Neural cell (in vitro differentiated cells): ENCODE results near the gene FBXO21. TPM values are rescaled to one million over a fixed set of nuclear protein-coding genes. Genes with fewer than 3 reads are reported as not detected.
"Not testable (repeated sequence)": the region's sequence is repeated elsewhere in the genome, so short reads cannot be mapped to it uniquely, and the experiment has no call there.

Experiments
- H2AFZ ChIP-seq: fragments of 200-600, 300-800 bp; sonication (generic), shearing (Covaris generic); 2 replicates; pipeline ENCODE4 v1.6.0; 2014; ENCODE audit warnings: low read depth, mild to moderate bottlenecking, antibody characterized with exemption, low read length, moderate library complexity
- H3F3A ChIP-seq: fragments of 200-600 bp; shearing (Covaris generic); 2 replicates; pipeline ENCODE4 v1.6.1; 2016; ENCODE audit warnings: mild to moderate bottlenecking, moderate library complexity, mixed read lengths, antibody characterized with exemption, low read length; ENCODE audit not compliant: insufficient read depth, poor library complexity, severe bottlenecking
- H3K27ac ChIP-seq: fragments of 200-600, 300-800 bp; sonication (generic), shearing (Covaris generic); 2 replicates; pipeline ENCODE4 v1.5.1; 2014; ENCODE audit warnings: mild to moderate bottlenecking, low read length, moderate library complexity
- H3K27me3 ChIP-seq: fragments of 300-800, 200-600 bp; sonication (generic), shearing (Covaris generic); 2 replicates; pipeline ENCODE4 v1.6.0; 2014; ENCODE audit warnings: mild to moderate bottlenecking, low read depth, low read length, moderate library complexity; ENCODE audit not compliant: insufficient read depth
- H3K36me3 ChIP-seq: fragments of 300-800, 200-600 bp; sonication (generic), shearing (Covaris generic); 2 replicates; pipeline ENCODE4 v1.5.1; 2014; ENCODE audit warnings: mild to moderate bottlenecking, antibody characterized with exemption, low read length, moderate library complexity; ENCODE audit not compliant: insufficient read depth
- H3K4me2 ChIP-seq: fragments of 300-800, 200-600 bp; sonication (generic), shearing (Covaris generic); 2 replicates; pipeline ENCODE4 v1.6.0; 2014; ENCODE audit warnings: mild to moderate bottlenecking, low read length
- H3K4me3 ChIP-seq: fragments of 300-800, 200-600 bp; sonication (generic), shearing (Covaris generic); 2 replicates; pipeline ENCODE4 v1.5.1; 2014; ENCODE audit warnings: mild to moderate bottlenecking, low read length, moderate library complexity
- H3K79me2 ChIP-seq: fragments of 200-600 bp; shearing (Covaris generic); replicated peaks from 2 replicates; pipeline ENCODE4 v1.6.0; 2014; ENCODE audit warnings: mild to moderate bottlenecking, low read length, moderate library complexity; ENCODE audit not compliant: insufficient read depth
- H3K9ac ChIP-seq: fragments of 300-800, 200-600 bp; sonication (generic), shearing (Covaris generic); 2 replicates; pipeline ENCODE4 v1.6.1; 2016; ENCODE audit warnings: mild to moderate bottlenecking, low read length, mixed read lengths
- H3K9me2 ChIP-seq: fragments of 200-600 bp; shearing (Covaris generic); 2 replicates; pipeline ENCODE4 v1.6.1; 2016; ENCODE audit warnings: mild to moderate bottlenecking, low read length, mixed read lengths; ENCODE audit not compliant: insufficient read depth
- H3K9me3 ChIP-seq: fragments of 200-600, 300-800 bp; sonication (generic), shearing (Covaris generic); 2 replicates; pipeline ENCODE4 v1.6.1; 2016; ENCODE audit warnings: mild to moderate bottlenecking, mixed run types, low read length, moderate library complexity, mixed read lengths
- H4K20me1 ChIP-seq: fragments of 200-600 bp; shearing (Covaris generic); 2 replicates; pipeline ENCODE4 v1.6.1; 2016; ENCODE audit warnings: mild to moderate bottlenecking, mixed run types; ENCODE audit not compliant: insufficient read depth
- CTCF ChIP-seq: fragments of 450-650 bp; IDR thresholded peaks from 2 replicates; pipeline ENCODE4 v1.5.1; 2014; ENCODE audit warnings: antibody characterized with exemption, mild to moderate bottlenecking, moderate library complexity; ENCODE audit not compliant: poor library complexity, severe bottlenecking
- EP300 ChIP-seq: fragments of 450-650 bp; conservative IDR thresholded peaks from 2 replicates; pipeline ENCODE4 v1.6.1; 2014; ENCODE audit warnings: antibody characterized with exemption, mild to moderate bottlenecking, moderate library complexity; ENCODE audit not compliant: poor library complexity, severe bottlenecking
- EZH2 ChIP-seq: fragments of 200-600, 300-800 bp; shearing (Covaris generic), sonication (generic); IDR thresholded peaks from 2 replicates; pipeline ENCODE4 v1.6.1; 2014; ENCODE audit warnings: antibody characterized with exemption, low read length, borderline replicate concordance, mild to moderate bottlenecking; ENCODE audit not compliant: insufficient read depth, poor library complexity, severe bottlenecking
- MXI1 ChIP-seq: fragments of 450-650 bp; conservative IDR thresholded peaks from 2 replicates; pipeline ENCODE4 v1.6.1; 2014; ENCODE audit warnings: antibody characterized with exemption, mild to moderate bottlenecking; ENCODE audit not compliant: poor library complexity, severe bottlenecking
- POLR2AphosphoS5 ChIP-seq: IDR thresholded peaks from 2 replicates; pipeline ENCODE4 v1.6.1; 2012
- RAD21 ChIP-seq: fragments of 450-650 bp; conservative IDR thresholded peaks from 2 replicates; pipeline ENCODE4 v1.6.1; 2014; ENCODE audit warnings: antibody characterized with exemption, mild to moderate bottlenecking, moderate library complexity
- REST ChIP-seq: IDR thresholded peaks from 2 replicates; pipeline ENCODE4 v1.6.1; 2012; ENCODE audit warnings: borderline replicate concordance
- SMC3 ChIP-seq: fragments of 450-650 bp; conservative IDR thresholded peaks from 2 replicates; pipeline ENCODE4 v1.6.1; 2014; ENCODE audit warnings: antibody characterized with exemption, mild to moderate bottlenecking, moderate library complexity; ENCODE audit not compliant: poor library complexity
- TAF1 ChIP-seq: IDR thresholded peaks from 2 replicates; pipeline ENCODE4 v1.6.1; 2012; ENCODE audit warnings: low read depth
- polyA plus RNA-seq: library from polyadenylated mRNA; depleted of rRNA; stranded (reverse); fragments of >200 nt; gene quantifications from 2 replicates; pipeline ENCODE4 v1.2.3, GENCODE V29; 2014

The FBXO21 gene
- polyA plus RNA-seq, 1 donor from 2014 or later = 127 TPM

DNA sequence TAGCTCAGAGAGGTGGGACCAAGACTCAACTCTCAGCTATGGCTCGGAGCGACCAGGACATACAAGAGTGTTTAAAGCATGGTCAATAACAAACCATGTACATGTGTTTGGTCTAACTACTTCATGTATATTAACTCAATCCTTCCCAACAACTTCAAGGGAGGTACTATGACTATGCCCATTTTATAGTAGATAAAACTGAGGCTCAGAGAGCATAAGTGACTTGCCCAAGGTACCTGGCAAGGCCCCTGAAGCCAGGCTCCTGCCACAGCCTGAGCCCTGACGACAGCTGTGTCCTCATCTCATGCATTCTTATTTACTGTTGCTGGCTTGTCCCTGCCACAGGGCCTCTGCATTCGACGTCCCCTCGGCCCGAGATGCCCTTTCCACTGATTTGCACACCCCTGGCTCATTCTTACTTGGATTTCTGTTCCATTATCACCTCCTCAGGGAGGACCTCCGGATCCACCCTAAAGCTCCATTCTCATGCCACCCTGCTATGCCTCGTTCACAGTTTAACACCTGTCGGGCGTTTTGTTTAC lies 93.7 kb downstream of the FBXO21 start:
- Histone ChIP-seq H3K36me3 (no peaks in the 10 kb centered on the region), H3K79me2 (no peaks in the 10 kb centered on the region), H3K9ac (no peak overlapping the region), H3K4me2 (no peak overlapping the region), H3K9me2 (no peaks in the 10 kb centered on the region), H3F3A (no peaks in the 10 kb centered on the region), H3K27me3 (peaks cover 24% of the 10 kb centered on the region), H4K20me1 (no peaks in the 10 kb centered on the region), H2AFZ (no peak overlapping the region), H3K4me3 (no peak overlapping the region), H3K9me3 (no peaks in the 10 kb centered on the region), H3K27ac (no peak overlapping the region)
- TF ChIP-seq CTCF = no peak
- TF ChIP-seq POLR2AphosphoS5 = no peak
- no peak for TF ChIP-seq SMC3
- TF ChIP-seq EZH2 = no peak
- TF ChIP-seq TAF1 = no peak
- no peak for TF ChIP-seq REST
- no peak for TF ChIP-seq RAD21
- TF ChIP-seq EP300 = no peak
- TF ChIP-seq MXI1 = no peak

GRCh38 chr12:117095191-117095590 lies 95.1 kb downstream of the FBXO21 start:
- not testable (repeated sequence) for H3K9ac ChIP-seq, H3K4me2 ChIP-seq, H3K79me2 ChIP-seq, H4K20me1 ChIP-seq, H3K36me3 ChIP-seq, H2AFZ ChIP-seq, H3F3A ChIP-seq, H3K9me3 ChIP-seq, H3K4me3 ChIP-seq, H3K27ac ChIP-seq, H3K9me2 ChIP-seq
- peaks cover 24% of the 10 kb centered on the region for H3K27me3 ChIP-seq
